ENCODE data around the gene TBR1.

DNA sequence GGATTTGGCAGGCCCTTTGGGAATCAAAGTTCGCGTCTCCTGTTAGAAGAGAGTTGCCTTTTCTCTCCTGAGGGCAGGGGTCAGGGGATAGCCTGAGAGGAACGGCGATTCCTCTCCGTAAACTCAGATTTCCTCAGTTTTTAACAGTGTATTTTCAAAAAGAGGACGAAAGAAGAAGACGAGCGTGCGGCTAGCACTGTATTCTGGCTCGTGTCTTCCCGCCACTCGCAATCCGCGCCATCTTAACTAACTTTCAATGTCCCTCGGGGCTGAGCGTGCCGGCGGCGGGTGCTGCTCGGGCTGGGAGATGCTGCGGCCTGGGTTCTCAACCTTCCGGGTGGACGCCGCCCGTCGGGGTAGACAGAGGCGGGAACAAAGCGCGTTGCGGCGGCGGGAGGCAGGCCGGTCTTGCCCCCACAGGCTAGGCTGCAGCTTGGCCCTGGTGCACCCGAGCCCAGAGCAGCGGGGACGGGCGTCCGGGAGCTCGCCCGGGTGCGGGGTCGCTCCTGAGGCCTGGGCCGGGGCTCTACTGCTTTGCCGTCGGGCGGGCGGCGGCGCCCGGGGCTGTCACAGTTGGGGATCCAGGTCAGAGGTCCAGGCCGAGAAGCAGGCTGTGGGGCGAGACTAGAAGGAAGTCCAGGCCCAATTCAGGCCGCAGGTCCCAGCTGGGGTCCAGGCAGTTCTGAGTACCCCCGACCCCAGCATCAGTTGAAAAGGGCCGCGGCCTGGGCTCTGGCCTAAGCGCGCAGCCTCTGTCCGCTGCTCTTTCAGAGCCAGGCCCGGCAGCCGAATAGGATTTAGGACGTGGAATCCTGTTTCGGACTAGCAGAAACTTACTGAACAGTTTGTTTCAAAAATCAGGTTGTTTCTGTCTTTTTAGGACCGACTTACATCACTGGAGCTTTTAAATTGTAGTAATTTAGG lies 11.8 kb downstream of the TBR1 start:
- TF ChIP-seq, protein P1, sequence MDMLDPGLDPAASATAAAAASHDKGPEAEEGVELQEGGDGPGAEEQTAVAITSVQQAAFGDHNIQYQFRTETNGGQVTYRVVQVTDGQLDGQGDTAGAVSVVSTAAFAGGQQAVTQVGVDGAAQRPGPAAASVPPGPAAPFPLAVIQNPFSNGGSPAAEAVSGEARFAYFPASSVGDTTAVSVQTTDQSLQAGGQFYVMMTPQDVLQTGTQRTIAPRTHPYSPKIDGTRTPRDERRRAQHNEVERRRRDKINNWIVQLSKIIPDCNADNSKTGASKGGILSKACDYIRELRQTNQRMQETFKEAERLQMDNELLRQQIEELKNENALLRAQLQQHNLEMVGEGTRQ (IDR thresholded peaks at IDR 0.05; ENCODE audit: borderline replicate concordance, low read depth, low read length), result no peak
- TF ChIP-seq TAF1 (IDR thresholded peaks at IDR 0.05; ENCODE audit: borderline replicate concordance, low read depth, low read length) (no peak), RCOR1 (IDR thresholded peaks at IDR 0.05; ENCODE audit: low read length) (no peak), NFIC (IDR thresholded peaks at IDR 0.05; ENCODE audit: borderline replicate concordance) (no peak)
- TF ChIP-seq, protein P2, sequence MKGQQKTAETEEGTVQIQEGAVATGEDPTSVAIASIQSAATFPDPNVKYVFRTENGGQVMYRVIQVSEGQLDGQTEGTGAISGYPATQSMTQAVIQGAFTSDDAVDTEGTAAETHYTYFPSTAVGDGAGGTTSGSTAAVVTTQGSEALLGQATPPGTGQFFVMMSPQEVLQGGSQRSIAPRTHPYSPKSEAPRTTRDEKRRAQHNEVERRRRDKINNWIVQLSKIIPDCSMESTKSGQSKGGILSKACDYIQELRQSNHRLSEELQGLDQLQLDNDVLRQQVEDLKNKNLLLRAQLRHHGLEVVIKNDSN (IDR thresholded peaks at IDR 0.05; ENCODE audit: borderline replicate concordance, low read depth), result no peak
- TF ChIP-seq, protein P3, sequence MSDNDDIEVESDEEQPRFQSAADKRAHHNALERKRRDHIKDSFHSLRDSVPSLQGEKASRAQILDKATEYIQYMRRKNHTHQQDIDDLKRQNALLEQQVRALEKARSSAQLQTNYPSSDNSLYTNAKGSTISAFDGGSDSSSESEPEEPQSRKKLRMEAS (IDR thresholded peaks at IDR 0.05; ENCODE audit: low read depth), result no peak
- TF ChIP-seq, protein P4, sequence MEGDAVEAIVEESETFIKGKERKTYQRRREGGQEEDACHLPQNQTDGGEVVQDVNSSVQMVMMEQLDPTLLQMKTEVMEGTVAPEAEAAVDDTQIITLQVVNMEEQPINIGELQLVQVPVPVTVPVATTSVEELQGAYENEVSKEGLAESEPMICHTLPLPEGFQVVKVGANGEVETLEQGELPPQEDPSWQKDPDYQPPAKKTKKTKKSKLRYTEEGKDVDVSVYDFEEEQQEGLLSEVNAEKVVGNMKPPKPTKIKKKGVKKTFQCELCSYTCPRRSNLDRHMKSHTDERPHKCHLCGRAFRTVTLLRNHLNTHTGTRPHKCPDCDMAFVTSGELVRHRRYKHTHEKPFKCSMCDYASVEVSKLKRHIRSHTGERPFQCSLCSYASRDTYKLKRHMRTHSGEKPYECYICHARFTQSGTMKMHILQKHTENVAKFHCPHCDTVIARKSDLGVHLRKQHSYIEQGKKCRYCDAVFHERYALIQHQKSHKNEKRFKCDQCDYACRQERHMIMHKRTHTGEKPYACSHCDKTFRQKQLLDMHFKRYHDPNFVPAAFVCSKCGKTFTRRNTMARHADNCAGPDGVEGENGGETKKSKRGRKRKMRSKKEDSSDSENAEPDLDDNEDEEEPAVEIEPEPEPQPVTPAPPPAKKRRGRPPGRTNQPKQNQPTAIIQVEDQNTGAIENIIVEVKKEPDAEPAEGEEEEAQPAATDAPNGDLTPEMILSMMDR (IDR thresholded peaks at IDR 0.05), result no peak
